Glomerular endothelial cell (primary cell): ENCODE measurements around the gene SPSB1. TPM values are rescaled to one million over a fixed set of nuclear protein-coding genes. Genes with fewer than 3 reads are reported as not detected.
"Not testable (repeated sequence)": the region's sequence is repeated elsewhere in the genome, so short reads cannot be mapped to it uniquely, and the experiment has no call there.

ENCODE experiments used
- DNase-seq: peaks from one replicate; pipeline ENCODE4 v3.0.0-alpha.2; 2011; ENCODE audit warnings: low read depth, low spot score; ENCODE audit errors: extremely low read depth
- total RNA-seq: library from RNA; depleted of rRNA; stranded (reverse); fragments of >200 nt; gene quantifications from 2 replicates; pipeline ENCODE4 v1.2.3, GENCODE V29; 2015

The SPSB1 gene
- total RNA-seq, 1 donor from 2014 or later: 66.0 TPM

DNA sequence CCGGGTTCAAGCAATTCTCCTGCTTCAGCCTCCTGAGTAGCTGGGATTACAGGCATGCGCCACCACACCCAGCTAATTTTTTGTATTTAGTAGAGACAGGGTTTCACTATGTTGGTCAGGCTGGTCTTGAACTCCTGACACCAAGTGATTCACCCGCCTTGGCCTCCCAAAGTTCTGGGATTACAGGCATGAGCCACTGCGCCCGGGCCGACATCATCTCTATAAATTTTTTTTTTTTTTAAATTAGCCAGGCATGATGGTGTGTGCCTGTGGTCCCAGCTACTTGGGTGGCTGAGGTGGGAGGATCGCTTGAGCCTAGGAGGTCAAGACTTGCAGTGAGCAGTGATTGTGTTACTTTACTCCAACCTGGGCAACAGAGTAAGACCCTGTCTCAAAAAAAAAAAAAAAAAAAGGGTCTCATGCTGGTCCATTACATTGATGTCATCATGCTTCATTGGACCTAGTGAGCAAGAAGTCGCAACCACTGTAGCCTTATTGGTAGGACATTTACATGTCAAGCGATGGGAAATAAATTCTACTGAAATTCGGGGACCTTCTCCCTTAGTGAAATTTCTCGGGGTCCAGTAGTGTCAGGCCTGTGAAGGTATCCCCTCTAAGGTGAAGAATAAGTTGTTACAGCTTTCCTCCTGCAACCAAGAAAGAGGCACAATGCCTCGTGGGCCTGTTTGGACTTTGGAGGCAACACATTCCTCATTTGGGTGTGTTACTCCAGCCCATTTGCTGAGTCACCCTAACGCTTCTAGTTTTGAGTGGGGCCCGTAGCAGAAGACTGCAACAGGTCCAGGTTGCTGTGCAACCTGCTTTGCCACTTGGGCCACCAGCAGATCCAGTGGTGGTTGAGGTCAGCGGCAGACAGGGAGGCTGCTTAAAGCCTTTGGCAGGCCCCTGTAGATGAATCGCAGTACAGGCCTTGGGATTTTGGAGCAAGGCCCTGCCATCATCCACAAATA lies 7.2 kb downstream of the SPSB1 start:
- DNase-seq: not testable (repeated sequence)

DNA sequence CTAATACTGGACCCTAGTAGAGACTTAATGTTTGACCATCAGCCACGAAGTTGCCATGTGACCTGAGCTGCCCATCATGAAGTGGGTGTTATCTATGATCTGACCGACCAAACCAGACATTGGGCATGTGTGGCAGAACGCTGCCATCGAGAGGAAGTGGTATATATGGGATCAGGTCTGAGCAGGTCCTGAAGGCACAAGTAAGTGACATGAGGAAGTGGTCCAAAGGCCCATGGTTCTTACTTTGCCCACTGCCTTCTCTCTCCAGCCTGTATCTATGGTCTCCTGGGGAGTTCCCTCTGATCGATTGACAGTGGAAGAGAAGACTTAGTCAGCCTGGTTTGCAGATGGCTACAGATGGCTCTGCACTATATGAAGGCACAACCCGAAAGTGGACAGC lies 7.9 kb downstream of the SPSB1 start:
- DNase-seq: no peak

DNA sequence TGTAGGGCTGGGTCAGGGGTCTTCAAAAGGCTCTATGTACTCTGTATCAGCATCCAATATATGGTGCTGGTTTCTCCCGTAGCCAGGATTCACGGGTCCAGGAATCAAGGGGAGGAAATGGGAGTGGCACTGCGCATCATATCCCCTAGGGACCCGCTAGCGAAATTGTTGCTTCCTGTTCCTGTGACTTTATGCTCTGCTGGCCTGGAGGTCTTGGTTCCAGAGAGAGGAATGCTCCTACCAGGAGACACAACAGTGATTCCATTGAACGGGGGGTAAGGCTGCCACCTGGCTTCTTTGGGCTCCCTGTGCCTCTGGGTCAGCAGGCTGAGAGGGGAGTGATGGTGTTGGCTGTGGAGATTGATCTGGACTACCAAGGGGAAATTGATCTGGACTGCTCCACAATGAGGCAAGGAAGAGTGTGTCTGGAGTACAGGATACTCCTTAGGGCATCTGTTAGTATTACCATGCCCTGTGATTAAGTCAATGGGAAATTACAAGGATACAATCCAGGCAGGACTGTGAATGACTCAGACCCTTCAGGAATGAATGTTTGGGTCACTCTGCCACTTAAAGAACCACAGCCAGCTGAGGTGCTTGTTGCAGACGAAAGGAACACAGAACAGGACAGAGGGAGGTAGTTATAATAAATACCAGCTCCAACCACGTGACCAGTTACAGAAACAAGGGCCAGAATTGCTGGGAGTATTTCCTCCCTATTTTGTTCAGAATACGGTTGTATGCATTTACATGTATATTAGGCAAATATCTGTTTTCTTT lies 10.2 kb downstream of the SPSB1 start:
- DNase-seq: no peak

DNA sequence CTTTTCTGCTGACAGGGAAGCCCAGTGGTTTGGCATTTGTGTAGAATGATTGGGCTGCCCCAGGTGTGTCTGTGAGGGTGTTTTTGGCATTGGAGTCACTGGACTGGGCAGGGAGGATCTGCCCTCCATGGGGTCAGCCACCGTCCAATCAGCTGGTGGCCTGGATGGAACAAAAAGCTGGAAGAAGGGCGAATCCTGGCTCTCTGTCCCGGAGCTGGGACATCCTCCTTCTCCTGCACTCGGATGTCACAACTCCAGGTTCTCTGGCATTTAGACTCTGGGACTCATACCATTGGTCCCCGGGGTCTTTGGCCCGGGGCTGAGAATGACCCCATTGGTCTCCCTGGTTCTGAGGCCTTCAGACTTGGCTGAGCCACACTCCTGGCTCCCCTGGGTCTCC lies 11.2 kb downstream of the SPSB1 start:
- DNase-seq: no peak

DNA sequence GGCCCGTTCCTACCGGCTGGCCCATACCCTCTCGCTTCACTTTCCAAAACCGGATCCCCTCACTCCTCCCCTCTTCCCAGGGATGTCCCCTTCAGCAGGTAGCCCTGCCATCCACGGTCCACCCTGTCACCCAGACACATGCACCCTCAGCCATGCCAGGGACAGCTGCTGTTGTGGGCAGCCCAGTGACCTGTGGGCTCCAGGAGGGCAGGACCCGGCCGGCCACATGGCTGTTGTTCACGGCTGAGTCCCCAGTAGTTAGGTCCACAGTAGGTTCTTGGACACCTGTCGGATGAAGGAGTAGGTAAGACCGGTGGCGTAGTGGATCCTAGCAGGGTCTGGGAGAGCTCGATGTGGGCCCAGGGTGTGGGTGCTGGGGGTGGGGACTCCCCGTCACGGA lies 12.5 kb downstream of the SPSB1 start:
- DNase-seq: no peak

DNA sequence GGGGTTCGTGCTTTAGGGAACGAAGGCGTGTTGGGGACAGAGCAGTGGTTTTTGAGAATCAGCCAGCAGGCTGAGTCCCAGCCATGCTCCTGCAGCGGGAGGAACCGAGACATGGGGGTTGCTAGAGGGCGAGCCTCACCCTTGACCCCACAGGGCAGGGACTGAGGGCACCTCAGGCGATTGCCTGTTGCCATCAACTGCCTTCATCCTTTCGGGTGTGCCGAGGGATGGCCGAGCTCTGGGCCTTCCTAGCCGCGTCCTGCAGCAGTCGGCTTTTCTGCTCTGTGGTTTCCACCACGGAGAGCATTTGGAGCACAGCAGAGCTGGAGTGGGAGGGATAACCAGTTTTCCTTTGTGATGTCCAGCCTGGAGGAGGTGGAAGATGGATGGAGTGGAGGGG lies 13.3 kb downstream of the SPSB1 start:
- DNase-seq: no peak

DNA sequence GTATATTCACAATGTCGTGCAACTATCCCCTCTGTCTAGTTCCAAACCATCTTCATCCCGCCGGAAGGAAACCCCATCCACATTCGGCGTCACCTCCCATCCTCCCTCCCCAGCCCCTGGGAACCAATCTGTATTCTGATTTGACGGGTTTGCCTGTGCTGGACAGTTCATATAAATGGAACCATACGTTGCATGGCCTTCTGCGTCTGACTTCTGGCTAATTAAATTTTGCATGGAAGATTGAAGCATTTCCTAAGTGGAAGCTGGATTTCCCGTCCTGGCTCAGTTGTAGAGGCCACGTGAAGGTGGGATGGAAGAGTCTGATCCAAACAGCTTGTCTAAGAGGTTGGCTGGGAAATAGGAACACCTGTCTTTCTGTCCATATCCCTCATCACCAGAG lies 14.6 kb downstream of the SPSB1 start:
- DNase-seq: no peak

DNA sequence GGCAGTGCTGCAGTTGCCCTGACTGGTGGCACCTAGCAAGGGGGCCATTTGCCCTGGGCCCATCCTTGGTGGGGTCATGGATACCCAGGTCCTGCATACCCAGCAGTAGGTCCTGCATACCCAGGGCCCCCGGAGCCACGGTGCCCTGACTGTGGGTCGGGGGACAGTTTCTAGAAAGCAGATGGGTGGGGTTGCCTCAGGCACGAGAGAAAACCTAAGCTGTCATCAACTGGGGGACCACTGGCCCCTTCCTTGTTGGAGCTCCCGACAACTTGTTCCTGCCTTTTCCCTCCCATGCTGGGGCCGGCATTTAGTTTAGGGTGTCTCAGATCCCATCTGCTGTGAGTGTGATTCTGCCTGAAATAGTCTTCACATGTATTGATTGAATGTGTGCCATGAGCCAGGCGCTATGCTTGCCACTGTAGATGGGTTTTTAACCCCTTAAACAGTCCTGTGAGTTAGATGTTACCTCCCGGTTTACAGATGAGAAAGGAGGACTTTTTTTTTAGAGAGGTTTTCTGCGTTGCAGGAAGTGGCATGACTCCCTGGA lies 15.6 kb downstream of the SPSB1 start:
- no peak for DNase-seq

DNA sequence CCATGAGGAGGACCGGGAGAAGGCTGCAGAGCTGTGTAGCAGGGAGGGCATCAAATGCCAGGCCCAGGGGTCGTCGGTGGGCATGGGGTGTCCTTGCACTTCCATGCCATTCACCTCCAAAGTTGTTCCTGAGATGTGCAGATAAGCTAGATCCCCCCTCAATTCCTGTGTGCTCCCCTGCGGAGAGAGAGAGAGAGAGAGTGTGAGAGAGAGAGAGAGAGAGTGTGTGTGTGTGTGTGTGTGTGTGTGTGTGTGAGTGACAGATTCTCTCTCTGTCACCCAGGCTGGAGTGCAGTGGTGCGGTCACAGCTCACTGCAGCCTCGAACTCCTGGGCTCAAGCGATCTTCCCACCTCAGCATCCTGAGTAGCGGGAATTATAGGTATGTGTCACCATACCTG lies 16.4 kb downstream of the SPSB1 start:
- no peak for DNase-seq

DNA sequence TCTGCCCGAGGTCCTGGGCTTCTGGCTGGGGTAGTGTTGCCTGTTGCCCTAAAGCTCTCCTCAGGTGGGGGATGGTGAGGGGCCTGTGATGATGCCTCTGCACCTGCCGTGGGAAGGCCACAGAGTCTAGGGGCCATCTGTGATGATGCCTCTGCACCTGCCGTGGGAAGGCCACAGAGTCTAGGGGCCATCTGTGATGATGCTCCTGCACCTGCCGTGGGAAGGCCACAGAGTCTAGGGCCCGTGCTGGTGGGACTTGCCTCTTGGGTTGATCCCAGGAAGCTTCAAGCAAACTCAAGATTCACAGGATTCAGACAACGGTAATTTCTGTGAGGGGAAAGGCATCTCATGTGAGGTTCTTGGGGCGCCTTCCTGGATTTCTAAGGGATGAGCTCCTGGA lies 17.3 kb downstream of the SPSB1 start:
- no peak for DNase-seq

DNA sequence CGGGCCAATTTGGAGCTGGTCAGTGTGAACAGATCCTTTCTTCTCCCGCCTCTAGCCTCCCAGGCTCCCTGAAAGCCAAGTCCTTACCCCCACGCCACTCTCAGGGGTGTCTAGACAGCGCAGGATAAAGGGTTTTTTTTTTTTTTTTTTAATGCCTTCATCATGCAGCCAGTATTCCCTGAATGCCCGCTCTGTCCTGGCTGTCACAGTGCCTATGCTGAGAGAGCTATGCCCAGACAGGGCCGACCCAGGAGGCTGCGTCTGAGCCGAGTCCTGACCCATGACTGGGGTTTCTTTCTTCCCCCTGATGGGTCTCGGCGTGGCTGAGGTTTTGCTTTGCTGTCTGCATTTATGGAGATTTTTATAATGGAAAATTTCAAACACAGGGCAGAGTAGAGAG lies 18.3 kb downstream of the SPSB1 start:
- no peak for DNase-seq

DNA sequence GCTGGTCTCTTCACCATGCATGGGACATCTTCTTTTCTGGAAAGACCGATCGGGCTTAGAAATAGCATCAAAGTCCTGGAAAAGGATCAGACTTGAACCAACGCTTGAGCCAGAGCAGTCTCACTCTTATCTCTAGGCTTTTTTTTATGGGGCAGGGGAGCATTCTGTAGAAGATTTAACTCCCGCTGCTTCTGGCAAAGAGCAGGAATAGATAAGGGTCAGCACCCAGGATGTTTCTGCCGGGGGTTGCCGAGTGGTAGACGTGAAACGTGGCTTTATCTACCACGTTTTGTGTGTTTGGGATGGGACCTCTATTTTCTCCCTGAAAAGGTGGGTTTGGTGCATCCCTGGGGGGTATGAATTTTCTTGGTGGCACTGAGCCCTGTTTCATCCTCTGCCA lies 18.8 kb downstream of the SPSB1 start:
- DNase-seq: no peak

DNA sequence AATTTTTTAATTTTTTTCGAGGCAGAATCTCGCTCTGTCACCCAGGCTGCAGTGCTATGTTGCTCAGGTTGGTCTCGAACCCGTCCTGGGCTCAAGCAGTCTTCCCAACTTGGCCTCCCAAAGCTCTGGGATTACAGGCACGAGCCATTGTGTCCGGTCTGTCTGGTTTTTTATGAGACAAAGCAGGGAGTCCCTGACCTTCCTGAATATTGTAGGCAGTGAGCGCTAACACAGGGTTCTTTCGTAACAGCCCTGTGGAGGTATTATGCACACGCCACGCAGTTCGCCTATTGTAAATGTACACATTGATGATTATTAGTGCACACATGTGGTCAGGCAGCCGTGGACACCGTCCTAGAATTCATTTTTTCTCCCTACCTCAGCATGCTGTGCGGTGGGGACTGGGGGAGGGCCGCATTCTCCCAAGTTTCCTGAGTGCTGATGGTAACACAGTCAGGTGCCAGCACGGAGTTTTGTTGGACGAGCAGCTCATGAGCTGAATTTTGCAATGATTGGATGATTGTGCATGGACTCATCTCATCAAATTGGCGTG lies 19.6 kb downstream of the SPSB1 start:
- DNase-seq: no peak

DNA sequence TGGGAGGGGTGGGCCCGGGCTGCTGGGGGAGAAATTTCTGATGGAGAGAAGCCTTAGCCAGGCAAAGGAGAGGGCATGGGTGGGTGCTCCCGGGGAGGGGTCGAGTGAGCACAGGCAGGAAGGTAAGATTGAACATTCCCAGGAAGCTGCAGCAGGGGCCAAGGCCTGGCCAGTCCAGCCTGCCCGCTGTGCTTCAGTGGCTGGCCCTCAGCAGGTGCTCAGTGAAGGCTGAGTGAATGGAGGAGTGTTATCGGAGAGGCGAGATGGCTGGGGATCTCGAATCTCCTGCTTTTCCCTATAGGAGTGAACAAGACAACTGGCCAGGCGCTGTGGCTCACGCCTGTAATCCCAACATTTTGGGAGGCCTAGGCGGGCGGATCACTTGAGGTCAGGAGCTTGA lies 20.9 kb downstream of the SPSB1 start:
- no peak for DNase-seq

DNA sequence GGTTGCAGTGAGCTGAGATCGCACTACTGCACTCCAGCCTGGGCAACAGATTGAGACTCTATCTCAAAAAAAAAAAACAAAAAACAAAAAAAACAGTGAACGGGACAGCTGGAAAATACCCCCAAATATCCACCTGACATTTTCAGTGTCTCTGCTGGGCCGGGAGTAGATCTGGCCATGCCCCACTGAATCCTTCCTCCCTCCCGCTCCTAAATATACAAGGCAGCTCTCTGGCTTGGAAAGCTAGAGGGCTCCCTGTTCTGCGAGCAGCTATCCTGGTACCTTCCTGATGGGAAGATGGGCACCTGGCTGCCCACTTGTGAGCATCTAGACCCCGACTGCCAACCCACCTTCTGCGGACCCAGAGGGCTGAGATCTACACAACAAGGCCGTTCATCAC lies 21.4 kb downstream of the SPSB1 start:
- DNase-seq: no peak

DNA sequence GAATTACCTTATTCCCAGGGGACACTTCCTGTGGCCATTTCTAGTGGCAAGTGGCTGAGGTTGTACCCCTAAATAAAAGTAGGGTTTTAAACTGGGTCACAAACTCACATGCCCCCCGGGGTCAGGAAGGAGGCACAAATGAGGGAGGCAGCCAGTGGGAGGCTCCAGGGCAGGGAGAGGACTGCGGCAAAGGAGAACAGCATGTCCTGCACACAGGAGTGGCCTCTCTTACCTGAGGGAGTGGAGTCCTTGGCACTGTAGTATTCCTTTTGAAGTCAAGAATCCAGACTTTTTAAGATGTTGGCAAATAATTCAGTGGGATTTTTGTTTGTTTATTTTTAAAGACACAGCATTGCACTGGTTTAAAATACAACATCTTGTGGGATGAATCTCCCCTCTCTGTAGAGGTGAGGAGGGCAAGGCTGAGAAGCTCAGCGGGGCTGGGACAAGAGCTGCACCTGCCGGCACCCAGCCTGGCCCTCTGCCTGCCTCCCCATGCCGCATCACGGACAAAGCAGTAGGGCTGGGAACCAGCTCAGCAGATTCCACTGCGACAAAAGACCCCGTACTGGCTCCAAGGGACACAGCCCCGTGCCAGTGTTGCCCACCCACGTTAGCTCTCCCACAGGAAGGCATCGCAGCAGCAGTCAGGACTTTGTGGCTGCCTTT lies 22.2 kb downstream of the SPSB1 start:
- DNase-seq: no peak

DNA sequence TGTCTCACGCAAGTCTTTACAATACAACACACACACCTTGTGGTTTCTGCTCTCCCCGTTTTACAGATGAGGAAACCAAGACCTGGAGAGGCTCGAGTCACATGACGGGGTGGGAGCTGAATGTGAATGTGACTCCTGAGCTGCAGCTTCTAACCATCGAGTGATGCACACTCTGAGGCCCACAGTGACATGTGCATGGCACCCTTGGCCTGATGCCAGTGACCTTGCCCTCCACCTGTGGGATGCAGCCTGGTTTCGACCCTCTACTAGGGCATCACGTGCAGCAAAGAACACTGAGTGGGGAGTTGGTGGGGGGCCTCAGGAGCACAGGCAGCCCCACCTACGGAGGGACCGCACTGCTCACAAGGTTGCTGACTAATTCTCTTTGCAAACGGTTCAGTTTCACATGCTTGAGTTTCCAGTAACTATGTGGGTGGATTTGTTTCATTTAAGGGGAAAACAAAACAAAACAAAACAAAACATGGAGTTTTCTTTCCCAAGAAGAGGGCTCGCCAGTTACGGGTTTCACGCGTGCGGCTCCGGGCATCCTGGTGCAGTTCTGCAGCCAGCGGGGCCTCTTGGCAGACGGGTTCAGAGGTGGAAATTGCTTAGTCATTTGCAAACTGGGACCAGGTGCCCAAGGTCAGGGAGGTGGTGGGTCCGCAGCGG lies 22.9 kb downstream of the SPSB1 start:
- DNase-seq: no peak

DNA sequence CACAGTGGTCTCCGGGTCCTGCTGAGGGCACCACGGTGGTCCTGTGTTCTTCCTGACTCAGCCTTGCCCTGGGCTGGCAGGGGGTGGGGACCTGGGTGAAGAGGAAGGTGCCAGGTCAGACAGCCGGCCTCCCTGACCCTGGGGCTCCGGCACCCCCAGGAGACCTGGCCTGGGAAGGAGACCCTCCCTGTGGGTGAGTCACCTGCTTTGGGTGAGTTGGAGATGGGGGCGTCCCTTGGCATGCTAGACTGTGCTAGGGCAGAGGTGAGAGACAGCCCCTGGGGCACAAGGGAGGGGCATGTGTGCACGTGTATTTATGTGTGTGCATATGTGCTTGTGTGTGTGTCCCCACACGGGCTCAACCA lies 23.4 kb downstream of the SPSB1 start:
- no peak for DNase-seq

DNA sequence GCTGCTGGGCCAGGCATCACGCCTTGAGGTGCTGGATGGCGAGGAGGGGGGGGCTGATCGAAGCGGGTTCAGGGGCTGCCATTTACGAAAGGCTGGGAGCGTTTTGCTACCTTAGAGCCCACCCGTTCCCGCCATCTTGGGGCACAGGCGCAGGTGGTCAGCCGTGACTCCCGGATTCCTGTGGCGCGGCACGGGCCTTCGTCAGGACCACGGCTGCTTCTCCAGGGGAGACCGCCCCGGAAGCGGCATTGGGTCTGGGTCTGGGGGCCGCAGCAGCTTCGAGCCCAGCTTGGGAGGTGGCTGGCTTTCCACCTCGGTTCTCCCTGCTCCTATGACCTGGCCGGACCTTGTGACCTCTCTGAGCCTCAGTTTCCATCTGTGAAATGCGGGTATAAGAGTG lies 23.8 kb downstream of the SPSB1 start:
- DNase-seq: no peak

DNA sequence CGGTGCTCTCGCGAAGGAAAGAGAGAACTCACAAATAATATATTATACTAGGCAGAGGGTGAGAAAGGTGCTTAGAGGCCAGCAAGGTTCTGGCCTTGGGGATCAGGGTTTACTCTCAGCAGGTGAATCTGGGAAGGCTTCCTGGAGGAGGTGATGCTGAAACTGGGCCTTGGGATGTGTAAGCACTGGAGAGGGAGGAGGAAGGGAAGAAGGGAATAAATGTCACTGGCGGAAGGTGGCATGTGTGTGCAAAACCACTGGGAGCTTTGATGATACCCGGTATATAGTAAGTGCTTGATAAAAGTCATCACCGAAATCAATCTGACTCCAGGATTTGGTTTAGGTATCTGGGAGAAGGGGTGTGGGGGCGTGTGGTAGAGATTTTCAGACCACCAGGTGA lies 24.4 kb downstream of the SPSB1 start:
- no peak for DNase-seq
